T-cell (primary cell): ENCODE data around the gene DDN. TPM values are rescaled to one million over a fixed set of nuclear protein-coding genes. Genes with fewer than 3 reads are reported as not detected.

ENCODE experiments used
- ATAC-seq, 4 experiments: fragments of 200-7000 bp in 3 of 4; fragments of 150-1000 bp in 1 of 4; cut with Tn5 transposase; replicated peaks in 1 of 4; 1 replicate in 3 of 4; 2 replicates in 1 of 4; pipeline ENCODE4 v1.10.0; 2021; ENCODE audit warnings: moderate library complexity in 3 of 4, mild to moderate bottlenecking in 2 of 4, moderate number of reproducible peaks in 1 of 4
- CTCF ChIA-PET, 2 donors: fragments of 300-600 bp; sonication (Branson Sonifier 250); formaldehyde crosslinking; loops; one replicate each; lab custom pipeline; 2022; ENCODE audit warnings: antibody characterized with exemption in 2 of 2; lab: Charles Lee
- POLR2A ChIA-PET, 2 donors: fragments of 300-600 bp; sonication (Branson Sonifier 250); formaldehyde crosslinking; loops; one replicate each; lab custom pipeline; 2022; ENCODE audit warnings: antibody characterized with exemption in 2 of 2; lab: Charles Lee
- DNase-seq, 35 experiments: peaks; one replicate each; pipeline versions ENCODE4 v3.0.0 to v3.0.0-alpha.2; 2013 to 2023
- H3K27ac ChIP-seq: one replicate; pipeline ENCODE4 v1.5.1; 2013; ENCODE audit warnings: low read length
- H3K27me3 ChIP-seq, 2 experiments: replicated peaks in 1 of 2; 1 replicate in 1 of 2; 2 replicates in 1 of 2; pipeline versions ENCODE4 v1.6.1 to v1.7.0; 2013; ENCODE audit warnings: low read length in 1 of 2, mixed read lengths in 1 of 2; ENCODE audit not compliant: control insufficient read depth in 2 of 2, insufficient read depth in 2 of 2; ENCODE audit errors: extremely low read depth in 1 of 2
- H3K36me3 ChIP-seq, 2 donors: 1 replicate in 1 of 2; 2 replicates in 1 of 2; pipeline versions ENCODE4 v1.6.1 to v1.7.0; 2013; ENCODE audit warnings: low read length in 1 of 2; ENCODE audit not compliant: control insufficient read depth in 2 of 2, insufficient read depth in 1 of 2; ENCODE audit errors: extremely low read depth in 1 of 2
- H3K4me1 ChIP-seq, 2 experiments: 1 replicate in 1 of 2; 2 replicates in 1 of 2; pipeline versions ENCODE4 v1.6.1 to v1.7.0; 2013; ENCODE audit warnings: low read length in 2 of 2, mixed read lengths in 1 of 2; ENCODE audit not compliant: insufficient read depth in 2 of 2, control insufficient read depth in 1 of 2; ENCODE audit errors: extremely low read depth in 1 of 2
- H3K4me3 ChIP-seq, 2 donors: 1 replicate in 1 of 2; 2 replicates in 1 of 2; pipeline versions ENCODE4 v1.5.1 to v1.7.0; 2013; ENCODE audit warnings: mild to moderate bottlenecking in 2 of 2, low read length in 1 of 2, moderate library complexity in 1 of 2; ENCODE audit not compliant: control insufficient read depth in 1 of 2; ENCODE audit errors: extremely low read depth in 1 of 2
- H3K9me3 ChIP-seq: 2 replicates; pipeline ENCODE4 v1.7.0; 2013
- H3K27ac Mint-ChIP-seq, 2 donors: one replicate each; pipeline ENCODE4 v1.8.0; 2020 to 2021; ENCODE audit warnings: mild to moderate bottlenecking in 2 of 2, mixed read lengths in 2 of 2
- H3K27me3 Mint-ChIP-seq, 2 donors: one replicate each; pipeline ENCODE4 v1.8.0; 2021 to 2022; ENCODE audit warnings: mixed read lengths in 2 of 2
- H3K36me3 Mint-ChIP-seq: one replicate; pipeline ENCODE4 v1.8.0; 2021; ENCODE audit warnings: mixed read lengths
- H3K4me1 Mint-ChIP-seq, 3 donors: one replicate each; pipeline ENCODE4 v1.8.0; 2020 to 2022; ENCODE audit warnings: mixed read lengths in 3 of 3, mild to moderate bottlenecking in 1 of 3
- H3K4me3 Mint-ChIP-seq, 3 donors: one replicate each; pipeline ENCODE4 v1.8.0; 2020 to 2022; ENCODE audit warnings: mild to moderate bottlenecking in 3 of 3, mixed read lengths in 3 of 3, moderate library complexity in 3 of 3
- H3K9me3 Mint-ChIP-seq, 3 donors: one replicate each; pipeline ENCODE4 v1.8.0; 2020 to 2022; ENCODE audit warnings: mixed read lengths in 3 of 3
- WGBS: methylation state at CpG from one replicate; pipeline ENCODE4 v1.1.5; 2013; ENCODE audit warnings: missing lambda C conversion rate; ENCODE audit not compliant: insufficient coverage; 5-methylcytosine and 5-hydroxymethylcytosine counted together
- total RNA-seq, 35 experiments: library from RNA in 6 of 35; stranded (reverse) in 6 of 35; fragments of 120-200 nt in 1 of 35; gene quantifications; one replicate each; pipeline versions ENCODE4 v1.2.1 to v1.2.4 and lab custom pipeline; 2013 to 2026

The DDN gene
- total RNA-seq, 5 donors from 2014 or later (not counting 1 experiment from before 2014, with no cell fraction given), result 0.09 to 1.3 (median 0.15) TPM

DNA sequence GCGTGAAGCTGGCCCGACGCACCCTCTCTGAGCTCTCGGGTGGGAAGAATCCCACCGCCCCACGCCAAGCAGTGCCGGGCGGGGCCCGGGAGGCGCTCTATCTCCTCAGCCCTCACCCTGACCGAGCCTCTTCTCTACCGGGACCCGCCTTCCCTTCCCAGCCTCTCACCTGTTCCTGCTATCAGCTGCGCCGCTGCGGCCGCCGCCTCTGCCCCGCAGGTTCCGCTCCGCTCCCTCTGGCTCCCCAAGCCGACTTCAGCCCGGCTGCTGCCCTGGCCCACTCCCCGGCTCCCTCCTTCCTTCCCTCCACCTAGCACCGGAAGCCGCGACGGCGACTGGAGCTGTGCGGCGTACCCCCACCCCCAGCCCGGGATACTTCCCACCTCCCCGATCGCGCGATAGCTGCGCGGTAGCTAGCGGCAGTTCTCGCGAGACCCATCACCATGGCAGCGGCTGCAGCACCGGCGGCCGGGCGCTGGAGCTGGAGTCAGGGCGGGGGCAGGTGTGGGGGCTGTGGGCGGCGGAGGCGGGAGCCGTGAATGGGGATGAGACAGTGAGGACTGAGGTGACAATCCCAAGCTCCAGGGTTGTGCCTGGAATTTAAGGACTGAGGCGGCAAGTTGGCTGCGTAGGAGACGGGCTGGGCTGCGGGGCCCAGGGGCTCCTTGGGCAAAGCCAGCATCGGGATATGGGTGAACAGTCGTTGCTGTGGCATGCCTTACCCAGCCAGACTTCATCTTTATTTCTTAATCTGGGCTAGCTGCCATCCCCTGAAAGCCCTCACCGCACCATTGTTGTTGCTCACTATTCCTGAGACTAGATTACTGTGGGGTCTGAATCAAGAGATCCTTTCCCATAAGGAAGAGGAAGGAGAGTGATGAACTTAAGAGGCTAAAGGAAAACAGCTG, 41.8 kb downstream of the DDN start, which contains the start of gene ARF3:
ARF3 (minus strand) TSS at position 347 of the 908 bp plus-strand sequence. CDS start 16,392 bp downstream, outside the sequence.
- H3K4me3 ChIP-seq, result peak within 1 kb of the TSS; percentile 76 to 83
- peaks cover 0 to 6% of the 10 kb centered on the region in 2 donors for H3K36me3 ChIP-seq
- ATAC-seq (peak; percentile 97), DNase-seq (peak; percentile 83 to 95 (median 89))
- H3K4me1 ChIP-seq, result peaks cover 11 to 24% of the 10 kb centered on the region in 2 experiments
- CTCF ChIA-PET, result interaction anchor here (0.6 to 1.7 kb wide), 18 partner anchors 12 to 1820 kb away, joined by 3 to 17 read pairs (median 4); partner anchors contain the start of genes WNT1 (in 2 of the 2), DDX23 (in 1 of the 2) and FKBP11 (in 1 of the 2)
- POLR2A ChIA-PET, result interaction anchor here (0.6 to 1.4 kb wide), 8 partner anchors 14 to 231 kb away, joined by 3 to 9 read pairs (median 4); partner anchors contain the start of genes DDX23 (in 2 of the 2) and FKBP11 (in 1 of the 2)
- under 1% methylated on average over 50 of the region's 58 CpGs for WGBS
- peaks cover 4% of the 10 kb centered on the region for H3K36me3 Mint-ChIP-seq
- H3K9me3 Mint-ChIP-seq, result no peaks in the 10 kb centered on the region
- peaks cover 0 to 2% of the 10 kb centered on the region in 2 experiments for H3K27me3 ChIP-seq
- H3K4me3 Mint-ChIP-seq, result peak within 1 kb of the TSS; percentile 95 to 98 (median 96)
- H3K4me1 Mint-ChIP-seq, result peaks cover 43 to 48% (median 44%) of the 10 kb centered on the region in 3 donors
- peak within 1 kb of the TSS; percentile 71 to 88 for H3K27ac Mint-ChIP-seq
- H3K27ac ChIP-seq, result peak within 1 kb of the TSS; percentile 54
- peaks cover 0 to 4% of the 10 kb centered on the region in 2 donors for H3K27me3 Mint-ChIP-seq
- H3K9me3 ChIP-seq, result no peaks in the 10 kb centered on the region

DNA sequence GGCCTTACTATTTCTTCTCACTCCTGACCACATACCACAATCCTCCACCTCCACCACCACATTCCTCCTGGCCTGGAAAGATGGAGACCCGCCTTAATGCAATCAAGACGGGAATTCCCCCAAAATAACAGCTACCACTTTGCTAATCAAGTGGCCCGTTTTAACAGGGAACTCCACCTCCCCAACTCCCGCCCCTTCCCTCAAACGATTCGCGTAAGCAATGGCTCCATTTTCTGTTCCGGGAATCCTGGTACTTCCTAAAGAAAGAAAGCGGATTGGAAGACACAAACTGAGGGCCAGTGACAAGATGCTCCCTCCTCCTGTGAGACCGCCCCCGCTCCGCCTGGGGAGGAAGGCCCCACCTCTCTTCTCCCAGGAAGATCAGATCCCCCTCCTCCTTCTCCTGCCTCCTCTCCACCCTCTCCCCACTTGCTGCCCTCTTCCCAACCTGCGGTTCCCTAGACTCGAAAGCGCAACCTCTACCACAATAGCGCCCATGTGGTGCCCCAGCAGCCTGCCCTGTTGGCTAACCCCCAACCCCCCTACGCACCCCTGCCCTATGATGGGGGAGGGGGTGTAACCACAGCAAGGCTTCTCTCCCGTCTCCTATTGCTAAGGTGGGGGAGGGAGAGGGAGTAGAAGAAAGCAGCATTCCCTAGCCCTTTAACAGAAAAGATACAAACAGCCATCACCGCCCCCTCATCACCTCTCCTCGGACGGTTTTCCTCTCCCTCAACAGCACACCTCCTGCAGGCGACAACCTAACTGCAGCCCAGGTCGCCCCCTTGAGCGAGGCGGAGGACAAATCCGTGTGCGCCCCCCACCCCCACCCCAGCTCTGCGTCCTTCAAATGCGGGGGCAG, 42.7 kb downstream of the DDN start:
- POLR2A ChIA-PET, result interaction anchor here (1.3 to 1.4 kb wide), 2 partner anchors 21 to 31 kb away, joined by 4 to 6 read pairs; partner anchors contain the start of gene FKBP11 (in 1 of the 2)
- Mint-ChIP-seq H3K4me3 (peak overlapping the region; percentile 95 to 98 (median 96)), H3K9me3 (no peaks in the 10 kb centered on the region), H3K27ac (peak overlapping the region; percentile 65 to 74), H3K36me3 (peaks cover 6% of the 10 kb centered on the region), H3K27me3 (peaks cover 0 to 4% of the 10 kb centered on the region in 2 donors), H3K4me1 (peaks cover 46 to 52% (median 47%) of the 10 kb centered on the region in 3 donors)
- DNase-seq (peak in 3 of 35 experiments; percentile 17 to 56 (median 19)), ATAC-seq (peak; percentile 14 to 30 (median 22))
- WGBS, result 5% methylated on average over 18 of the region's 29 CpGs
- peaks cover 0 to 2% of the 10 kb centered on the region in 2 experiments for H3K27me3 ChIP-seq
- CTCF ChIA-PET, result interaction anchor here (0.6 to 1.7 kb wide), 11 partner anchors 20 to 1819 kb away, joined by 3 to 17 read pairs (median 6); partner anchors contain the start of genes WNT1 (in 2 of the 2), DDX23 (in 1 of the 2) and FKBP11 (in 1 of the 2)
- H3K36me3 ChIP-seq, result peaks cover 0 to 7% of the 10 kb centered on the region in 2 donors
- H3K4me1 ChIP-seq, result peaks cover 11 to 24% of the 10 kb centered on the region in 2 experiments
- no peaks in the 10 kb centered on the region for H3K9me3 ChIP-seq
- H3K27ac ChIP-seq, result peak overlapping the region; percentile 54
- H3K4me3 ChIP-seq, result peak overlapping the region; percentile 76 to 83

DNA sequence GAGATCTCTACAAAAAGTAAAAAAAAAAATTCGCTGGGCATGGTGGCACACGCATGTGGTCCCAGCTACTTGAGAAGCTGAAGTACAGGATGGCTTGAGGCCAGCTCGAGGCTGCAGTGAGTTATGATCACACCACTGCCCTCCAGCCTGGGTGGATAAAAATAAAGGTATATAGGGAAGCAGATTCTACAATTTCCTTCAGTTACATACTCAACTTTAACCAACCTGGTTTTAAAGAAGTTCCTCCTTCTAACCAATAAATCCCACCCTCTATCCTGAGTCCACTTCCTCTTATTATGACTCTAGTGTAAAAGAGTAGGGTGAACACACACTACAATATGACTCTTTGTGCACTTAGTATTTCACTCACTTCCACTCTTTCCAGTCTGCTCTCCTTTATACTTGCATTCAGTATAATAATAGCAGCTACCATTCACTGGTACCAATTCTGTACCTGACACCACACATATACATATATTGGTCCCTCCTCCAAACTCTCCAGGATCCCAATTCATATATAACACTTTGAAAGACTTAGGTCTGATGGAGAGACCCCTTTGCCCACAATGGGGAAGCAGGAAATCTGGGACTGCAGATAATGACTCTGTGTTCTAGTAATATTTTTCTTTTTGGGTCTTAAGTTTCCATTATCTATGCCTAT, 44.2 kb downstream of the DDN start:
- no CpG with 5 or more reads among the region's 3 CpGs for WGBS
- DNase-seq, result no peak
- H3K4me3 ChIP-seq, result no peak overlapping the region

DNA sequence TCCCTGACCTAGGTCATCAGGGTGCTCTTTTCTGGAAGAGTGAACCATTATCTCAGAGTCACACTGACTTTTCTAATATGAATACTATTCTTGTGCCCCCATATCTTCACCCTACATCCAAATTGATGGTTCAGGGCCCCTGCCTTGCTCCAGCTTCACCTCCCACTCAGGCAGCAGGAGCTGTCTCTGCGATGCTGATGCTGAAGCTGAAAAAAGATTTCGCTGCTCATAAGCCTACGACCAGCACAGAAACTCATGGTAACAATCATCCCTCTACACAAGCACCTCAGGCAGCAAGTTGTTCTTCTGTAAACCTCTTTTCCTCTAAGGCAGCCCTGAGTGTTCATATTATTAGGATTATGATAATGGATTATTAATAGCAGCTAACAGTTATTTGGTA, 45.1 kb downstream of the DDN start:
- Mint-ChIP-seq H3K4me3 (no peak overlapping the region), H3K4me1 (peaks cover 50 to 52% (median 50%) of the 10 kb centered on the region in 3 donors), H3K27ac (no peak overlapping the region), H3K27me3 (no peaks in the 10 kb centered on the region), H3K9me3 (no peaks in the 10 kb centered on the region), H3K36me3 (peaks cover 9% of the 10 kb centered on the region)
- WGBS, result 88% methylated on average over 1 of the region's 3 CpGs
- Histone ChIP-seq H3K27me3 (no peaks in the 10 kb centered on the region), H3K9me3 (no peaks in the 10 kb centered on the region), H3K4me1 (peaks cover 11 to 24% of the 10 kb centered on the region in 2 experiments), H3K27ac (no peak overlapping the region), H3K4me3 (no peak overlapping the region), H3K36me3 (peaks cover 0 to 7% of the 10 kb centered on the region in 2 donors)
- ATAC-seq (no peak), DNase-seq (no peak)
- ChIA-PET POLR2A (interaction anchor here in 1 of 2 donors (0.6 kb wide), 1 partner anchor 33 kb away, joined by 4 read pairs; no protein-coding TSS in a partner anchor), CTCF (no interaction called here)

More for the DNA sequence above, 44.2 kb downstream of the DDN start:
- POLR2A ChIA-PET, result interaction anchor here in 1 of 2 donors (0.6 kb wide), 1 partner anchor 32 kb away, joined by 4 read pairs; no protein-coding TSS in a partner anchor
- Histone ChIP-seq H3K36me3 (peaks cover 0 to 7% of the 10 kb centered on the region in 2 donors), H3K27me3 (no peaks in the 10 kb centered on the region), H3K4me1 (peaks cover 11 to 24% of the 10 kb centered on the region in 2 experiments), H3K27ac (no peak overlapping the region), H3K9me3 (no peaks in the 10 kb centered on the region)
- Mint-ChIP-seq H3K27me3 (no peaks in the 10 kb centered on the region), H3K4me1 (peaks cover 46 to 52% (median 50%) of the 10 kb centered on the region in 3 donors), H3K36me3 (peaks cover 6% of the 10 kb centered on the region), H3K4me3 (peak overlapping the region in 2 of 3 donors; percentile 95 to 98), H3K9me3 (no peaks in the 10 kb centered on the region), H3K27ac (peak overlapping the region; percentile 25 to 44)
- no peak for ATAC-seq
- CTCF ChIA-PET, result interaction anchor here in 1 of 2 donors (0.6 kb wide), 1 partner anchor 57 kb away, joined by 3 read pairs; no protein-coding TSS in a partner anchor

DNA sequence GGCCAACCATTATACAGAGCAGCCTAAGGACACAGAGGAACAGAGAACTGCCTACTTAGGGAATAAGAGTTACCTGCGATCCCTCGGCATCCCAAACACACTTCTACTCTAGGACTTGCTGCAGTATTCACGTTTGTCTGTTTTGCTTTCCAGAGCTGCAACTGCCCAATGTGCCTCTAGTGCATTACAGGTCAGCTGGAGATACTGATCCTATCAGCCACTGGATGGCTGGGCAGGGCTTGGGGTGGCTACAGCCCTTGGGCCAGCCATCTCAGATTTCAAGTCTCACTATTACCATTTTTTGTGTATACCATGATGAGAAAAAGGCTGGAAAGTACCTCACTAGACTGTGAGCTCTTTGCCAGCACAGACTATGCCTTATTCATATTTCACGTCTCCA, 46.5 kb downstream of the DDN start:
- Histone ChIP-seq H3K4me1 (peaks cover 11 to 23% of the 10 kb centered on the region in 2 experiments), H3K4me3 (no peak overlapping the region), H3K27ac (no peak overlapping the region), H3K9me3 (no peaks in the 10 kb centered on the region), H3K36me3 (peaks cover 0 to 7% of the 10 kb centered on the region in 2 donors), H3K27me3 (no peaks in the 10 kb centered on the region)
- no peak overlapping the region for H3K4me3 Mint-ChIP-seq
- H3K36me3 Mint-ChIP-seq, result peaks cover 13% of the 10 kb centered on the region
- peaks cover 51 to 59% (median 55%) of the 10 kb centered on the region in 3 donors for H3K4me1 Mint-ChIP-seq
- ATAC-seq, result no peak
- POLR2A ChIA-PET, result no interaction called here
- no peaks in the 10 kb centered on the region for H3K9me3 Mint-ChIP-seq
- CTCF ChIA-PET, result interaction anchor here (0.6 to 1.0 kb wide), 2 partner anchors 19 to 27 kb away, joined by 5 to 8 read pairs; no protein-coding TSS in a partner anchor
- H3K27me3 Mint-ChIP-seq, result no peaks in the 10 kb centered on the region
- no peak for DNase-seq
- H3K27ac Mint-ChIP-seq, result no peak overlapping the region
- 96% methylated on average over 3 of the region's 4 CpGs for WGBS
